22Rv1 (cell line): ENCODE measurements around the gene LRRC8D.

Experiments
- CTCF ChIP-seq: fragments of 450-650 bp; IDR thresholded peaks from 2 replicates; pipeline ENCODE4 v1.5.1; 2017; ENCODE audit warnings: mild to moderate bottlenecking
- ZFX ChIP-seq: fragments of 450-650 bp; IDR thresholded peaks from 2 replicates; pipeline ENCODE4 v1.6.1; 2017; ENCODE audit warnings: antibody characterized with exemption, borderline replicate concordance

- no peak for TF ChIP-seq CTCF
- no peak for TF ChIP-seq ZFX
Measured at GRCh38 chr1:89881415-89882058, 60.7 kb downstream of the LRRC8D start.
